NCI-H1436 (cell line): Measurements from ENCODE around the gene FAM237A.

Experiments used
- DNase-seq: peaks from one replicate; lab custom pipeline; 2025; lab: John Stamatoyannopoulos, UW

The FAM237A gene

GRCh38 chr2:206642075-206643025, at the start of gene FAM237A:
FAM237A (plus strand) TSS chr2:206642487; CDS start chr2:206644237, 1,750 bp downstream.
- no peak for DNase-seq

- no peak for DNase-seq
Observed at GRCh38 chr2:206597717-206598218, 44.5 kb upstream of the FAM237A start.

GRCh38 chr2:206603243-206603642, 39.0 kb upstream of the FAM237A start:
- no peak for DNase-seq

GRCh38 chr2:206610451-206610850, 31.8 kb upstream of the FAM237A start:
- DNase-seq, result no peak

GRCh38 chr2:206611191-206611590, 31.1 kb upstream of the FAM237A start:
- DNase-seq, result no peak

- DNase-seq, result no peak
Observed at GRCh38 chr2:206611736-206612135, 30.6 kb upstream of the FAM237A start.

- no peak for DNase-seq
Observed at GRCh38 chr2:206614811-206615210, 27.5 kb upstream of the FAM237A start.

- no peak for DNase-seq
Observed at GRCh38 chr2:206615417-206616089, 26.7 kb upstream of the FAM237A start.

- no peak for DNase-seq
Observed at GRCh38 chr2:206616151-206616550, 26.1 kb upstream of the FAM237A start.

- DNase-seq, result no peak
Observed at GRCh38 chr2:206619011-206619410, 23.3 kb upstream of the FAM237A start.

- no peak for DNase-seq
Observed at GRCh38 chr2:206626108-206626507, 16.2 kb upstream of the FAM237A start.

- DNase-seq, result no peak
Observed at GRCh38 chr2:206627632-206628031, 14.7 kb upstream of the FAM237A start.

GRCh38 chr2:206631340-206631739, 10.9 kb upstream of the FAM237A start:
- no peak for DNase-seq

GRCh38 chr2:206635015-206635414, 7.3 kb upstream of the FAM237A start:
- DNase-seq, result no peak

- DNase-seq, result no peak
Observed at GRCh38 chr2:206639636-206640035, 2.7 kb upstream of the FAM237A start.

GRCh38 chr2:206641226-206641625, 1.1 kb upstream of the FAM237A start:
- no peak for DNase-seq

- no peak for DNase-seq
Observed at GRCh38 chr2:206647985-206648384, 5.7 kb downstream of the FAM237A start.

GRCh38 chr2:206657087-206657486, 14.8 kb downstream of the FAM237A start:
- DNase-seq, result no peak

GRCh38 chr2:206665251-206665650, 23.0 kb downstream of the FAM237A start:
- no peak for DNase-seq

- DNase-seq, result no peak
Observed at GRCh38 chr2:206670531-206671319, 28.4 kb downstream of the FAM237A start.

GRCh38 chr2:206683546-206683945, 41.3 kb downstream of the FAM237A start:
- DNase-seq, result no peak

GRCh38 chr2:206688453-206688852, 46.2 kb downstream of the FAM237A start:
- no peak for DNase-seq
